Measurements from ENCODE around the gene SLC9A7.

- TF ChIP-seq CTCF (conservative IDR thresholded peaks at IDR 0.05 in 1 of 2, IDR thresholded peaks at IDR 0.05 in 1 of 2; ENCODE audit: low read depth in 1 of 2, low read length in 2 of 2) (no peak), EZH2 (IDR thresholded peaks at IDR 0.05; ENCODE audit: low read length, missing control alignments) (no peak)
Measured at GRCh38 chrX:46710425-46710824, 48.5 kb downstream of the SLC9A7 start.
